ENCODE results near the gene ACTL8. TPM values are rescaled to one million over a fixed set of nuclear protein-coding genes. Genes with fewer than 3 reads are reported as not detected.

ACTL8 gene
- polyA plus RNA-seq, 1 donor (not counting 4 experiments of a cell fraction or from before 2014, with no cell fraction given): not detected

- dilution Hi-C loops (cut with MboI; ENCODE audit: extremely low pct_ligation_motif_present, low sequenced_read_pairs): no loop called here
- peaks cover 13% of the 10 kb centered on the region for H3K4me1 ChIP-seq (ENCODE audit: control insufficient read depth, extremely low read depth, insufficient read depth, low read length)
- H3K4me3 ChIP-seq (ENCODE audit: control insufficient read depth in 2 of 3, extremely low read depth in 1 of 3, insufficient read depth in 2 of 3, low read depth in 1 of 3, low read length in 3 of 3): peak overlapping the region in 1 of 3 experiments; percentile 3
- FAIRE-seq (peak; percentile 34), DNase-seq (ENCODE audit: low read depth, low spot score) (peak; percentile 54)
- H3K36me3 ChIP-seq (ENCODE audit: control insufficient read depth in 2 of 2, extremely low read depth in 1 of 2, insufficient read depth in 2 of 2, low read length in 2 of 2): no peaks in the 10 kb centered on the region
- H3K9ac ChIP-seq (ENCODE audit: control insufficient read depth, extremely low read depth, insufficient read depth, low read length): peak overlapping the region; percentile 29
- H3K27ac ChIP-seq (ENCODE audit: control insufficient read depth, insufficient read depth, low read length): peak overlapping the region; percentile 39
- peak overlapping the region; percentile 55 for H2AFZ ChIP-seq (ENCODE audit: control insufficient read depth, low read length)
- H4K20me1 ChIP-seq (ENCODE audit: control insufficient read depth, extremely low read depth, insufficient read depth, low read length): no peaks in the 10 kb centered on the region
- no peaks in the 10 kb centered on the region for H3K79me2 ChIP-seq (ENCODE audit: control insufficient read depth, insufficient read depth, low read length)
- no peak for TF ChIP-seq EZH2 (IDR thresholded peaks at IDR 0.05; ENCODE audit: low read length)
- TF ChIP-seq CTCF (optimal IDR thresholded peaks at IDR 0.05 in 1 of 3, IDR thresholded peaks at IDR 0.05 in 1 of 3, conservative IDR thresholded peaks at IDR 0.05 in 1 of 3; ENCODE audit: extremely low read depth in 1 of 3, insufficient read depth in 2 of 3, low read length in 3 of 3): no peak
- H3K27me3 ChIP-seq (ENCODE audit: control insufficient read depth, extremely low read depth, insufficient read depth, low read length): no peaks in the 10 kb centered on the region
- H3K4me2 ChIP-seq (ENCODE audit: control insufficient read depth, extremely low read depth, insufficient read depth, low read depth, low read length): peak overlapping the region; percentile 62
- no peaks in the 10 kb centered on the region for H3K9me3 ChIP-seq (ENCODE audit: control insufficient read depth, low read depth, low read length)
- no peaks in the 10 kb centered on the region for H3K9me1 ChIP-seq (ENCODE audit: control insufficient read depth, extremely low read depth, insufficient read depth, low read length)
Measured at GRCh38 chr1:17865912-17866739, 111.0 kb downstream of the ACTL8 start.

- peak; percentile 93 for FAIRE-seq
- Histone ChIP-seq H3K36me3 (ENCODE audit: control insufficient read depth in 2 of 2, extremely low read depth in 1 of 2, insufficient read depth in 2 of 2, low read length in 2 of 2) (no peaks in the 10 kb centered on the region), H2AFZ (ENCODE audit: control insufficient read depth, low read length) (no peak overlapping the region), H3K27ac (ENCODE audit: control insufficient read depth, insufficient read depth, low read length) (no peak overlapping the region), H3K9me3 (ENCODE audit: control insufficient read depth, low read depth, low read length) (no peaks in the 10 kb centered on the region), H3K4me2 (ENCODE audit: control insufficient read depth, extremely low read depth, insufficient read depth, low read depth, low read length) (no peak overlapping the region), H3K9ac (ENCODE audit: control insufficient read depth, extremely low read depth, insufficient read depth, low read length) (no peak overlapping the region), H3K9me1 (ENCODE audit: control insufficient read depth, extremely low read depth, insufficient read depth, low read length) (no peaks in the 10 kb centered on the region), H3K79me2 (ENCODE audit: control insufficient read depth, insufficient read depth, low read length) (no peaks in the 10 kb centered on the region), H3K4me1 (ENCODE audit: control insufficient read depth, extremely low read depth, insufficient read depth, low read length) (peaks cover 13% of the 10 kb centered on the region), H3K27me3 (ENCODE audit: control insufficient read depth, extremely low read depth, insufficient read depth, low read length) (no peaks in the 10 kb centered on the region), H4K20me1 (ENCODE audit: control insufficient read depth, extremely low read depth, insufficient read depth, low read length) (no peaks in the 10 kb centered on the region), H3K4me3 (ENCODE audit: control insufficient read depth in 2 of 3, extremely low read depth in 1 of 3, insufficient read depth in 2 of 3, low read depth in 1 of 3, low read length in 3 of 3) (no peak overlapping the region)
- TF ChIP-seq CTCF (optimal IDR thresholded peaks at IDR 0.05 in 1 of 3, IDR thresholded peaks at IDR 0.05 in 1 of 3, conservative IDR thresholded peaks at IDR 0.05 in 1 of 3; ENCODE audit: extremely low read depth in 1 of 3, insufficient read depth in 2 of 3, low read length in 3 of 3): no peak
- no peak for TF ChIP-seq EZH2 (IDR thresholded peaks at IDR 0.05; ENCODE audit: low read length)
- DNase-seq (ENCODE audit: low read depth, low spot score): no peak
- dilution Hi-C loops (cut with MboI; ENCODE audit: extremely low pct_ligation_motif_present, low sequenced_read_pairs): no loop called here
Measured at GRCh38 chr1:17866740-17867029, 111.6 kb downstream of the ACTL8 start.

Data from keratinocyte (primary cell).